HG02884 (cell line): Measurements from ENCODE around the gene GPATCH2.

Experiments
- ATAC-seq: cut with Tn5 transposase; IDR thresholded peaks from one replicate; pipeline ENCODE4 v1.9.1; 2021; ENCODE audit warnings: mild to moderate bottlenecking, moderate library complexity; ENCODE audit not compliant: unreplicated experiment

The GPATCH2 gene

DNA sequence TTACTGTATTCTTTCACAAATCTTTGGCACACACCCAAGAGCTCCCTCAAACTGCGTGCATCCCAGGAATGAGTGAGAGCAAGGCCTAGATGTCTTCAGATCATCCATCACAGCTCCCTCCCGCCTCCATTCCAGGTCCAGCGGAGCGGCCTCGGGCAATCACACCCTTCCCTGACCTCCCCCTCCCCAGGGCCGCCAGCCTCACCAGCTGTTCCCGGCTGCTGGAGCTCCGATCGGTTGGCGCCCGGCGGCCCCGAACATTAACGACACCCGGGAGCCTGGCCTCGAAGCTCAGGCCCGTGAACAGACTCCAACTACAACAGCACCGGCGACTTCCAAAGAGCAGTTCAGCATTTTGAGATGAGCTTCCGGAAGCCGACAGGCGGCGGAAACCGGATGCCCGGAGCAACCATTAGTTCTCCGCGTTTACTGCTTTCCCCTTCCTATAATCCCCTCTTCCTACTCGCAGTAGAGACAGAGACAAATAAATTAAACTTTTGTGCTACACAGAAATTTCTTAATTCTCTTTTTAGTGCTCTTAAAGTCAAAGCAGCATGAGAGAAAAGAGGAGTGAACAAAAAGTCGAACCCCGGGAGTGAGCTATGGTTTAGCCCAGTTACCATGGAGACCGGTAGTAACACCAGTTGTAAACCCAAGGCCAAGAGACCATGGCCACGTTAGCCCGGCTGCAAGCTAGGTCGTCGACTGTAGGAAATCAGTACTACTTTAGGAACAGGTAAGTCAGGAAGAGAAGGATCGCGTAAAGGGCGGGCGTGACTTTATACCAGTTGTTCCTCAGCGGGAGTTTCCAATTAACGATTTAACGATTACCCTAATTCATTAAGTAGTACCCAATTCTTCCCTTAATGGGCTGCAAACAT lies at the start of gene GPATCH2, which contains the start of gene SPATA17:
Gene GPATCH2 (minus strand): TSS at position 380 of the 881 bp plus-strand sequence. CDS start 119 bp downstream, at position 261.
Gene SPATA17 (plus strand): TSS at position 634 of the 881 bp plus-strand sequence. CDS start 35 bp downstream, at position 669.
- peak; percentile 94 for ATAC-seq

DNA sequence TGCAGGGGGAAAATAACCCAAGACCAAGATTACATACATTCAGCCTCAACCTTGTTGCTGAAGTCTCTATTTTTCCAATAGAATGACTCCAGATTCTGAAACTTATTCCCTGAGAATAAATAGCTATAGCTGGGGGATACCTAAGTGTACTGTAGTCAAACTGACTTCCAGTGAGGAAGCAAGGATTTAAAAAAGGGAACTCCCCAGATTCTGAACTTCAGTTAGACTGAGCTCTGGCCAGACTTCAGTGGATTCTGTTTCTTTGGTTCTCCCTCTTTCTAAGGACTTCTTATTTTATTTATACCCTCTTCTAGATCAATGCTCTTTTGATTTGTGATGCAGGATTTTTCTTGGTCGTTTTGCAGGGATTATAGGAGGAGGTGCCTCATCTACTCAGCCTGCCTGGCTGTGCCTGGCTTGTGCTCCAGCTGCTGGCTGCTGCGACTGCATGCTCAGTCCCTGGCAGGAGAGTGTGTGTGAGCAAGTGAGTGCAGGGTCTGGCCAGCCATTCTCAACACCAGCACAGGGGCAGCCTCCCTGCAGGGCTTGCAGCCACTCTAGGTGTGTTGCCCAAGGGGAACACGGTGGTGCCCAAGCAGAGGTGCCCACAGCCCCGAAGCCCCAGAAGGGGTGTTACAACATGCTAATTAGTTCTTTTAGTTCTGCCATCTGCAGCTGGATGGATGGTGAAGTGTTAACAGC lies 43.3 kb upstream of the GPATCH2 start:
- ATAC-seq: no peak

DNA sequence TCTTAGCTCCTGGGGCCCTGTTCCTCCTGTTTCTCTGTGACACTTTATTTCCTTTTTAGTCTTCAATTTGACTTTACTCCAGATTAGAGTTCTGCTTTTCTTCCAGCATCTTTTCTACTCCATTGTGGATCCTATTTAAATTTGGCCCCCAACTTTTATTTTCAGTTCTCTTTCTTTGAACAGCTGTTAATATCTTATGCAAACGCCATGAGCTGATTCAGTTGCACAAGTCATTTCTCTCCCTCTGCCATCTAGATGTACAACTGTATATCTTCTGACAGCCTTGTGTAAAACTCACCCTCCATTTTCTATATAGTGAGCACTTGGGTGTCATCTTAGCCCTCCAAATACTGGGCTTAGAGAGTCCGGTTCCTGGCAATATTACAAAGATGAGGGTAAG lies 42.5 kb upstream of the GPATCH2 start:
- ATAC-seq: peak; percentile 67

DNA sequence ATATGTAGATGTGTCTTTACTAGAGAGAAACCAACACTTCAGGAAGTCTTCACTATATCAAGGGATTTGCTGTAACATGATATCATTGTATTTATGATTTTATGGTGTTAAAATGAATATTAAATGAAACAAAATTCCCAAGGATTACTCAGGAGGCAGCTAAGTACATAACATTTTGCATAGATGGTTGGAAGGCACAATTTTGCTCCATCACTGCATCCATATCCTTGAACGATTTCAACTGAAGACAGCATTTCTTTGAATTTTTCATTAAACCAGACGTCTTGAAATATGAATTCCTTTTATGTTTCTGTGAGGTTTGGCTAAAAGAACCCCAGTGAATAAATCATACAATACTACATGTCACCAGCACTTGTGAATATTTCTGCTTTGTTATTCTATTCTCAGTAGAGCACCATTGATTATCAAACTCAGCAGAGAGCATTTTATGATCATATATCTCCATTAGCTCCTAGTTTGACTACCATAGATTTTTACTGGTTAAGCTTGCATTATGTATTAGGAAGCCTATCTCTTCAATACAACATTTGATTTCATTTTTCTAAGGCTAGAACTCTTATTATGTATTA lies 37.6 kb upstream of the GPATCH2 start:
- ATAC-seq: no peak

DNA sequence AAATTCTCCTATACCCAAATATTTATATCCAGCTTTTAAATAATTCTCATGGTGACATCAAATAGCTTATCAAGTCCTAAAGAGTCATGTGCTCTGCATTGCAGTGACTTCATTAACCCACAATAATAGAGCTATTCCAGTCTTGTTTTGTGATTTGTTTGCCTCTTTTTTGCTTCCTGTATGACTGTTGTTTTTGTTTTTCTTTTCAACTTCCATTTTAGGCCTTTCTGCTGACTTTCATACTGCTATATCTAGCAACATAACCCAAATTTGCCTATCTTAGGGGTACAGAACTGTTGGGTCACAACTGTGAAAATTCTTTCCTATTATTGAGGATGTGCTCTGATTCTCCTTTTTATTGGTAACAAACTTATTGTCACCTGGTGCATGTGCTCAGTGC lies 30.5 kb upstream of the GPATCH2 start:
- peak; percentile 63 for ATAC-seq

- peak; percentile 71 for ATAC-seq
Observed at GRCh38 chr1:217660353-217661062, 29.6 kb upstream of the GPATCH2 start.

DNA sequence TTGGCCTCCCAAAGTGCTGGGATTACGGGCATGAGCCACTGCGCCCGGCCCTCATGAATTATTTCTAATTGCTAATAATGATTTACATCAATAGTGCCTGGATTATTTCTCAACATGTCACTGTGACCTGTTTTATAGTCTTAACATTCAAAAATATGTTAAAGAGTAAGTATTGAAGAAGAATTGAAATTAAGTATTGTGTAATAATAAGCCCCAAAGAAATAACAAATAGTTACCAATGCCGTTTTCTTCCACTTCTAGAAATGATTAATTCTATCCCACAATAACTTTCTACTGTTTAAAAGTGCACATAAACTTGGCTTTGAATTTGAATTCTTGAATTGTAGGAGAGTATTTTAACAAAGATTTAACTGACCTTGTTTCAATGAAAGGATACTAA lies 19.8 kb upstream of the GPATCH2 start:
- ATAC-seq: no peak

DNA sequence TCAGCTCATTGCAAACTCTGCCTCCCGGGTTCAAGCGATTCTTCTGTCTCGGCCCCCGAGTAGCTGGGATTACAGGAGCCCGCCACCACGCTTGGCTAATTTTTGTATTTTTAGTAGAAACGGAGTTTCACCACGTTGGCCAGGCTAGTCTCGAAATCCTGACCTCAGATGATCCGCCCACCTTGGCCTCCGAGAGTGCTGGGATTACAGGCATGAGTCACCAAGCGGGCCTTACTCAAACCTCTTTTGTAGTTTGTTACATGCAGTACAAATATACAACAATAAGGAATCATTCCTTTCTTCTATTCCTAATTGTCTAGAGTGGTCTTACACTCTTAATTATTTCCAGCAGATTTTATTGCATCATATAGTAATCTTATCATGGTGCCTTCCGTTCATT lies 16.9 kb upstream of the GPATCH2 start:
- no peak for ATAC-seq

DNA sequence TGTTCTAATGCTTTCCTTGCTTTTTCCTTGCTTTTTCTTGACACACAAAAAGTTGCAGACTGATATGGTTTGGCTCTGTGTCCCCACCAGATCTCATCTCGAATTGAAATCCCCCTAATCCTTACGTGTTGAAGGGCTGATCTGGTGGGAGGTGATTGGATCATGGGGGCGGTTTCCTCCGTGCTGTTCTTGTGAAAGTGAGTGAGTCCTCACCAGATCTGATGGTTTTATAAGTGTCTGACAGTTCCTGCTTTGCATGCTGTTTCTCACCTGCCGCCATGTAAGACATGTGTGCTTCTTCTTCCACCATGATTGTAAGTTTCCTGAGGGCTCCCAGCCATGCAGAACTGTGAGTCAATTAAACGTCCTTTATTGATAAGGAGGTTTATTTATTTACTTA lies 11.6 kb upstream of the GPATCH2 start:
- no peak for ATAC-seq

GRCh38 chr1:217627431-217627830 lies 3.5 kb downstream of the GPATCH2 start:
- ATAC-seq: no peak

DNA sequence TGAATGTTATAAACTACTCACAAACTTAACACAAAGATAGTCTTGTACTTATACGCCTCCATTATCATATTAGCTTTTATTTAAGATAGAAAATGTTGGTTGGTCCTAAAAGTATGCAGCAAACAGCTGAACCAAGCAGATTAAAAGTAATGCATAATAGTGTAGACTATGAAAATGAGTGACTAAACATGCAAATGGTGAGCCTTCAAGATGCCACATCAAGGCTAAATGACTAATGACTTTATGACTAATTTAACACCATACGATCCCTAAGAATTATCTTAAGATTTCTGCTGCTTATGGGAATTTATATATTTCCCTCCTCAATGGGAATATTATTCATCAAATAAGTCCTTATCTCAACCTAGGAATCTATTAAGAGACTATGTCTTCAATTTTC lies 4.6 kb downstream of the GPATCH2 start:
- ATAC-seq: no peak

GRCh38 chr1:217622042-217622441 lies 8.8 kb downstream of the GPATCH2 start:
- no peak for ATAC-seq

DNA sequence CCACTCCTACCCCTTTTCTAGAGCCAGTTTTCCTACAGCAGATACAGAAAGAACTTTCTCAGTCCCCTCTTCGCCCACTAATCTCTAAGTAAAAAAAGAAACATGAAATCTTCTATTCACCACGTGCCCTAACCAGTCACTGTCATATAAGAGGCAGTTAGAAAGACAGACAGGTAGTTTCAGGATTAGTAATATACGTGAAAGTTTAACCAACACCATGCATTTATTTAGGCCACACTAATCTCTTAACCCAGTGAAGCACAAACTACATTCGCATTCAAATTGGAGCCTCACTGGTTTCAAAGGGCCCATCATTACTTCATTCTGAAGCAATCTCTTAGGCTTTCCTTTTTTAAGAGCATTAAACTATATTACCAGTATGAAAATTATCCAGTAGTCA lies 10.1 kb downstream of the GPATCH2 start:
- peak; percentile 99 for ATAC-seq

DNA sequence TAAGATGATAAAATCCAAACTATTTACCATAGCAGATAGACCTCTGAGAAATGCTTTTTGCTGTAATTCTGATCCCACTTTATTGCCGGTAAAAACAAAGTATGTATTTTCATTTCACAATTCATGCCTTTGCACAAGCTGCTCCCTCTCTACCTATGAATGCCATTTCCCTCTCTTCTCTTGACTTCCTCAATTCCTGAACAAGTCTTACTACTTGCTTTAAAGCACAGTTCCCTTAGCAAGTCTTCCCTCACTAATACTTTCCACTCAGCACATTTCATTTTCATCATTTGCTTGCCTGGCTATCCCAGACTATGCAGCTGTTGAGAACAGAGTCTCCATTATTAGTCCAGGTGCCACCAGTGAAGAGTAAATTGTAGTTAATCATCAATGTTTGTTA lies 13.8 kb downstream of the GPATCH2 start:
- no peak for ATAC-seq

DNA sequence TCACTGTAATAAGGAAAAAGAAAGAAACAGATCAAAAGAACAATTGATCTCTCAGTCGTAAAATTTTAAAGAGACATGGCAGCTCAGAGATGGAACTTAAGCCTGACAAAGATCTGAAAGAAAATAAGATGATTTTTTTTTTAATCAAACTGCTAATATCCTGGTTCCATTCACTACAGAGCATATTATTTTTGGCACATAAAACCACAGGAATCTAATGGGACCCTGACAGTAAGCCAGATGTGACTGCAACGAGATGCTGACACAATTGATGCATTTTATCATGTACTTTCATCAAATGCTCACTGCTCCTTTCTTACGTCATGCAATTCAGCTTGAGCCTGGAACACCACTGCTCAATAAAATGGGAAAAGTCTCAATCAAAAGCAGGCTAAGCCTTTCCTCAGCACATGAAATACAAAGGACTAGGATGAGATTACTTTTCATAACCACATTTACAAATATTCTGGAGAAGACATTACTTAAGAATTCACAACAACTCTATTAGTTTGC lies 16.6 kb downstream of the GPATCH2 start:
- ATAC-seq: no peak

DNA sequence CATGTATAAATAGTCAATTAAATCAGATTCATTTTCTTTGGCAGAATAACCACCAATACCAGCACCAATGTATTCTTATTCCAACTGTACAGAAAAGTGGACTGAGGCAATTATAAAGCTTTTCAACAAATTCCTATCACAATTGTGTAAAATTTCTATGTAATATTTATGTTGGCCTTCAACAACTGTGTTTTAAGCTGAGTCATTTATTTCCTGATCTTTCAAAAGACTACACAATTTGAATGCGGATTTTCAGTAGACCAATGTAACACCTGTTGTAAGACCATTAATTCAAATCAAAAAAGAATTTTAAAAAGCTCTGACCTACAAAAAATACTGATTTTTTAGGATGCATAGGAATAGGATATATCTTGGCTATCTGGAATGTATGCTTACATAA lies 25.5 kb downstream of the GPATCH2 start:
- no peak for ATAC-seq

DNA sequence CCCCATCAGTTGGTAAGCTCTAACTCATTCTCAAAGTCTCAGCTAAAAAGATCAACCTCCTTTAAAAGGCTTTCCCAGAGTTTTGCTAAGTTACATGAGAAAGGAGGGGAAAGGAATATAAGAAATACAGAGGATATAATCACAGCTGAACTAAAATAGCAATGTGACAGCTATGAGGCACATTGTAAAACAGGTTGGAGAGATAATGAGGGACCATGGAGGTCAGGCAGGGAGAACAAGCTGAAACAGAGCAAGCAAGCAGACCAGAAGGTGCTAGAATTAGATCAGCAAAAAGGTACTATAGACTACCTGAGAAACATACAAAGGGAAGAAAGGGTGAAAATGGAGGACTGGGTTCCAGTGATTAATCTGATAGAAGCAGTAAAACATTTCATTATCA lies 28.5 kb downstream of the GPATCH2 start:
- ATAC-seq: no peak

DNA sequence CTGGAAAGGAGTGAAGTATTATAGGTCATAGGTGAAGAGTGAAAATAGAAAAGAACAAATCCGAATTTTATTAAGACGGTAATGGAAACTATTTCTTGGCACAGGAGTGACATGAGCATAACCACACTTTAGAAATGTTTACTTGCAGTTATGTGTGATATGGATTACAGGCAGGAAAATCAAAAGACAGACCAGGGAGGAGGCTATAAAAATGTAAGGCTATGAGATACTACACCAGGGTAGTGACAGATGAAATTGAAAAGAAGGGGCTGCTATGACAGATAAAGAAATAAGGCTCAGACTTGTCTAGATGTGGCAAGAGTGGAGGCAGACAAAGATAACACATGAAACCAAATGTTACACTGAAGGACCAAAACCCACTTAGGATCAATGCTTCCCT lies 31.7 kb downstream of the GPATCH2 start:
- no peak for ATAC-seq

GRCh38 chr1:217590598-217590997 lies 40.3 kb downstream of the GPATCH2 start:
- no peak for ATAC-seq

GRCh38 chr1:217586586-217586985 lies 44.3 kb downstream of the GPATCH2 start:
- ATAC-seq: no peak

DNA sequence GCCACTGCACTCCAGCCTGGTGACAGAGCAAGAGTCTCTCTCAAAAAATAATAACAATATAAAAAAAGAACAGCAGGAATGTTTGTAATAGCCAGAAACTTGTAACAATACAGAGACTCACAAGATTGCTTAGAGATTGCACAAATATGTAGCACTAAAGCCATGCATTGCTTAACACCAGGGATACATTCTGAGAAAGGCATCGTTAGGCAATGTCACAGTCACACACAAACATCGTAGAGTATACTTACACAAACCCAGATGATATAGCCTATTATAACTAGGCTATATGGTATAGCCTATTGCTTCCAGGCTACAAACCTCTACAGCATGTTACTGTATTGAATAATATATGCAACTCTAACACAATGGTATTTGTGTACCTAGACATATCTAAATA lies 45.3 kb downstream of the GPATCH2 start:
- no peak for ATAC-seq
